ENCODE data around the gene SEMA3B. TPM values are rescaled to one million over a fixed set of nuclear protein-coding genes. Genes with fewer than 3 reads are reported as not detected.

Gene SEMA3B
- total RNA-seq, 4 donors from 2014 or later: 2.4 to 13.7 (median 7.0) TPM

DNA sequence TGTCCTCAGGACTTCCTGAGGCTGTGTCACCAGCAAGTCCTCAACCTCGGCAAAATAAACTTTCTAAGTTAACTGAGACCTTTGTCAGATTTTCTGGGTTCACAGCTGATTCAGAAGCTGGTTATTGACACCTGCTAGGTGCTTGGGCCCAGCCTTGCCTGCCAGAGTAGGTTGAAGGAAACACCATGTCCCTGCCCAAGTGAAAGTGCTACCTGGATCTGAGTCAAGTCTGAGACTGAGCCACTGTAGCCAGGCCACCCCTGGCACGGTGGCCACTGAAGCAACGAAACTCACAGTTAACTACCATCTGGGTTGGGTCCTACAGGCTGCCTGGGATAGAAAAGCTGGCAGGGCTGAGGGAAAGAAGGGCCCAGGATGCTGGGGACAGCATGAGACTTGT, 45.4 kb downstream of the SEMA3B start:
- TF ChIP-seq, protein P1, sequence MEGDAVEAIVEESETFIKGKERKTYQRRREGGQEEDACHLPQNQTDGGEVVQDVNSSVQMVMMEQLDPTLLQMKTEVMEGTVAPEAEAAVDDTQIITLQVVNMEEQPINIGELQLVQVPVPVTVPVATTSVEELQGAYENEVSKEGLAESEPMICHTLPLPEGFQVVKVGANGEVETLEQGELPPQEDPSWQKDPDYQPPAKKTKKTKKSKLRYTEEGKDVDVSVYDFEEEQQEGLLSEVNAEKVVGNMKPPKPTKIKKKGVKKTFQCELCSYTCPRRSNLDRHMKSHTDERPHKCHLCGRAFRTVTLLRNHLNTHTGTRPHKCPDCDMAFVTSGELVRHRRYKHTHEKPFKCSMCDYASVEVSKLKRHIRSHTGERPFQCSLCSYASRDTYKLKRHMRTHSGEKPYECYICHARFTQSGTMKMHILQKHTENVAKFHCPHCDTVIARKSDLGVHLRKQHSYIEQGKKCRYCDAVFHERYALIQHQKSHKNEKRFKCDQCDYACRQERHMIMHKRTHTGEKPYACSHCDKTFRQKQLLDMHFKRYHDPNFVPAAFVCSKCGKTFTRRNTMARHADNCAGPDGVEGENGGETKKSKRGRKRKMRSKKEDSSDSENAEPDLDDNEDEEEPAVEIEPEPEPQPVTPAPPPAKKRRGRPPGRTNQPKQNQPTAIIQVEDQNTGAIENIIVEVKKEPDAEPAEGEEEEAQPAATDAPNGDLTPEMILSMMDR (IDR thresholded peaks at IDR 0.05; ENCODE audit: low read depth): no peak

DNA sequence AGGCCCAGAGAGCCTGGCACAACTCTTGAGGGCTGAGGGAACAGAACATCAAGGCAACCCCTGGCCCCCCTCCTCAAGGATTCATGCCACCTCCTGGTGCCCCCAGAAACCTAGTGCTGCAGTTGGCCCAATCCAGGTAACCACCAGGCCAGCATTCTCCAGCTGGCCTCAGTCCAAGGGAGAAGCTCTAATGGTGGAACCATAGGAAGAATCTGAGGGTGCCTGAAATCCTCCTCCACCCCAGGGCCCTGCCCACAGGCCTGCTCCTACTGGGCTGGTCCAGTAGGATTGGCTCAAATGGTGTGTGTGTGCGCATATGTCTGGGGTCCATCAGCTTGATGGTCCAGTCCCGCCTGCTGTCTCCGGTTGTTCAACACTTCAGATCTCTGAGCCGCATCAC, 45.9 kb downstream of the SEMA3B start:
- TF ChIP-seq, protein P1 (IDR thresholded peaks at IDR 0.05; ENCODE audit: low read depth): no peak

DNA sequence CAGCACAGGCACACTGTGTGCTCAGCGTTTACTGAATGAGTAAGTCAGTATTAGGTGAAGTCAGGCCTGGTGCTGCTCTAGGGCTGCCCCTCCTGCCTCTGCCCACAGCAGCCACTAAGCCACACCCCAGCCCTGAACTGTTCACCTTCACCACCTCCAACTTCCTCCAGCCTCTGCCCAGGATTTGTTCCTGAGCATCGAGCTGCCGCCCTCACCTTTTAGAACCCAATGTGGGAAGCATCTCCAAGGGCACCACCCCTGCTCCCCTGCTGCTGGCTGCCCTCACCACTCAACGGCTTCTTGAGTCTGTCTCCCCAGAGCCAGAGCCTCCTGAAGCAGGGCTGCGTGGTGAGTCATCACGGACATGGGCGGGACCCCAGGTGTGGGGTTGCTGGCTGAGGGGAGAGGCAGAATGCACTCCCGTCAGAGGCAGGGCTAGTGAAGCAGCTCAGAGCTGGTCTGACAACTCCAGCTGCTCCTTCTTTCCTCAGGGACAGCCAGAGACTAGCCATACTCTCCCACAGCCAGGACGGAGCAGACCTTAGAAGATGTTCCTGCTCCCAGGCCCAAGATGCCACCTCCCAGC, 47.8 kb downstream of the SEMA3B start:
- TF ChIP-seq, protein P1 (IDR thresholded peaks at IDR 0.05; ENCODE audit: low read depth): no peak

DNA sequence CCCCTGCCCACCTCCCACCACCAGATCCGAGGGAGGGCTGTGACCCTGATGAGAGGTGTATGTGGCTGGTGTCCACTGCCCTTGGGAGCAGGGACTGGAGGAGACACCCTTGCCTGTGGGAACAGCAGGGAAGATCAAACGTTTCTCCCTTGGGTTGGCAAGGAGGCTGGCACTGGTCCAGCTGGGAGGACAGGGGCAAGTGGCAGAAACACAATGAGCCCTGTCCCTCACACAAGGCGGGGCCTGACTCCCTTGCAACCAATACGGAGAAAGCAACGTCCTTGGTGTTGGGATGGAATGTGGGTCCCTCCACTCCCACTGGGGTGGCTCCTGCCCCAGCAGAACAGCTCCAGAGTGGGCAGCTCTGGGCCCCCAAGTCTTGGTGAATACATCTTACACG, 48.4 kb downstream of the SEMA3B start:
- TF ChIP-seq, protein P1 (IDR thresholded peaks at IDR 0.05; ENCODE audit: low read depth): no peak

DNA sequence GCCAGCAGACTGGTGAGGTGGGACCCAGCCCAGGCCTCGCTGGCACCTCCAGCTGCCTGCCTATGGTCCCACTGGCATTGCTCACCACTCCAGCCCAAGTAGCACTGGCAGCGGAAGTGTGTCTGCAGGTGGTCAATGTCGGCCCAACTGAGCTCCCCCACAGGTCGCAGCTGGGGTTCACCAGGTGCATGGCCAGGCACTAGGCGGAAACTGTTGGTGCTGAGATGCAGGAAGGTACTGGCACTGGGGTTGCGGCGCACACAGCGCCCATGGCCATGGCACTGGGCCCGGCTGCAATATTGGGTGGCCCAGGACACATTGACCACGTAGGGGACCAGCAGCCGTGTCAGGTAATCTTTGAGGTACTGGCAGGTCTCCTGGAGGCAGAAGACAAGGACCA, 49.2 kb downstream of the SEMA3B start:
- TF ChIP-seq, protein P1 (IDR thresholded peaks at IDR 0.05; ENCODE audit: low read depth): no peak

DNA sequence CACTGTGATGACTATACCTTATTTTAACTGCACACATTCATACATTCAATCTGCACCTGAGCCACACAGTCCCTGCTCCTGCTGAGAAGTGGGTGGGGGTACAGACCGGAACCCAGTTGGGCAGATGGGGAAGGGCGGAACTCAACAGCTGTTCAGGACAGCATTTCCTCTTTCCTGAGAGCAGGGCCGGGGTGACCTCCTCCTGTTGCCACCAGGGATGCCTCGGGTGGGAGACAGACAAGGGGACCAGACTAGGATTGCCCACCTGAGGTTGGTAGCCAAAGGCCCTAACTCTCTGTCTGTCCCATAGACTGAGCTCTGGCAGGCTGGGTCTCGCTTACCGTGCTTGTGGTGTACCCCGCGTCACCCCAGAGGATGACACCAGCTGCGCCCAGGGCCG, 49.7 kb downstream of the SEMA3B start:
- TF ChIP-seq, protein P1 (IDR thresholded peaks at IDR 0.05; ENCODE audit: low read depth): no peak

DNA sequence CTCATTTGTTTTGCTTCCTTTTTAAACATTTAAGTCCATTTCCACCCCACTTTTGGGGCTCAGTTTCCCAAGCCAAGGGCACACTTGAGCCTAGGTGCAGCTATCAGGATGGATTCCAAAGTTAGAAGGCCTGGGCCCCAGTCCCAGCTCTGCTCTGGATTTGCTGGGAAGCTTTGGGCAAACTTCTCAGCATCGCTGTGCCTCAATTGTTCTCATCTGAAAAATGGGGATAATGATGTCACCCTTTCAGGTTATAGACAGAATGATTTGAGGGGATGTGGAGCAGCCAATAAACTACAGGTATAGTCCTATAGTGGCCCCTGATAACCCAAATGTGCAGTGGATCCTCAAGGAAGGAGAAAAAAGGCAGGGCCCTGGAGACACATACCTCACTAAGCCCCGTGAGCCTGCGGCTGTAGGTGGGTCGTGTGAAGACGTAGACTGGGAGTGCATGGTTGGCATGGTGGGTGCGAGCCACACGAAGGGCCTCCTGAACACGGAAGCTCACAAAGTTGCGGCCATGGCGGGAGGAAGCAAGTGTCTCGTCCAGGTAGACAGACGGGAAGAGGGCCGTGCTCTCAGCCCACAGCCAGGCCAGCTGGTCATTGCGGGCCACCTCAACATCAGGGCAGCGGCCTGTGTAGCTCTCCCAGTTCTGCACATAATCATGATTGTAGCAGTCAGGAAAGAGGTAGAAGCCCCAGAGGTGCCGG, 50.4 kb downstream of the SEMA3B start:
- TF ChIP-seq, protein P1 (IDR thresholded peaks at IDR 0.05; ENCODE audit: low read depth): no peak
